ENCODE measurements around the gene TXNDC17. TPM values are rescaled to one million over a fixed set of nuclear protein-coding genes. Genes with fewer than 3 reads are reported as not detected.

Gene TXNDC17
- total RNA-seq, 1 donor from 2014 or later = 104 TPM

DNA sequence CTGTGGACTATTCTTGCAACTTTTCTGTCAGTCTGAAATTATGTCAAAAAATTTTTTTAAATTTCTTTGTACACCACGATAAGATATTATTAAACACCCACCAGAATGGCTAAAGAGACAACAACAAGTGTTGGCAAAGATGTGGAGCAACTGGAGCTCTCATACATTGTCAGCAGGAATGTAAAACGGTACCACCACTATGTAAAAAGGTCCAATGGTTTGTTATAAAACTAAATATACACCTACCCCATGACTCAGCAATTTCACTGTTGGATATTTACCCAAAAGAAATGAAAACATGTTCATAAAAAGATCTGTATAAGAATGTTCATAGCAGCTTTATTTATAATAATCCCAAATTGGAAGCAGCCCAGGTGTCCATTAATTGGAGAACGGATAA, 7.6 kb upstream of the TXNDC17 start:
- Mint-ChIP-seq H3K4me3 (ENCODE audit: low read depth) (no peak overlapping the region), H3K4me1 (ENCODE audit: low read depth) (peaks cover 2% of the 10 kb centered on the region), H3K36me3 (ENCODE audit: insufficient read depth) (peaks cover 31% of the 10 kb centered on the region)

GRCh38 chr17:6636105-6636504, 4.8 kb upstream of the TXNDC17 start:
- H3K36me3 Mint-ChIP-seq (ENCODE audit: insufficient read depth) = peaks cover 24% of the 10 kb centered on the region
- H3K27ac Mint-ChIP-seq = no peak overlapping the region
- H3K4me1 Mint-ChIP-seq (ENCODE audit: low read depth) = peaks cover 12% of the 10 kb centered on the region
- TF ChIP-seq CTCF (IDR thresholded peaks at IDR 0.05; ENCODE audit: unreplicated experiment) = no peak
- H3K4me3 Mint-ChIP-seq (ENCODE audit: low read depth) = no peak overlapping the region
- H3K9me3 Mint-ChIP-seq (ENCODE audit: low read depth) = no peaks in the 10 kb centered on the region
- DNase-seq (ENCODE audit: low spot score, unreplicated experiment) = no peak
- no peaks in the 10 kb centered on the region for H3K27me3 Mint-ChIP-seq

More for the DNA sequence above, 7.6 kb upstream of the TXNDC17 start:
- Mint-ChIP-seq H3K27ac (peak overlapping the region; percentile 65), H3K27me3 (no peaks in the 10 kb centered on the region), H3K9me3 (ENCODE audit: low read depth) (no peaks in the 10 kb centered on the region)
- no peak for DNase-seq (ENCODE audit: low spot score, unreplicated experiment)
- TF ChIP-seq CTCF (IDR thresholded peaks at IDR 0.05; ENCODE audit: unreplicated experiment) = no peak

DNA sequence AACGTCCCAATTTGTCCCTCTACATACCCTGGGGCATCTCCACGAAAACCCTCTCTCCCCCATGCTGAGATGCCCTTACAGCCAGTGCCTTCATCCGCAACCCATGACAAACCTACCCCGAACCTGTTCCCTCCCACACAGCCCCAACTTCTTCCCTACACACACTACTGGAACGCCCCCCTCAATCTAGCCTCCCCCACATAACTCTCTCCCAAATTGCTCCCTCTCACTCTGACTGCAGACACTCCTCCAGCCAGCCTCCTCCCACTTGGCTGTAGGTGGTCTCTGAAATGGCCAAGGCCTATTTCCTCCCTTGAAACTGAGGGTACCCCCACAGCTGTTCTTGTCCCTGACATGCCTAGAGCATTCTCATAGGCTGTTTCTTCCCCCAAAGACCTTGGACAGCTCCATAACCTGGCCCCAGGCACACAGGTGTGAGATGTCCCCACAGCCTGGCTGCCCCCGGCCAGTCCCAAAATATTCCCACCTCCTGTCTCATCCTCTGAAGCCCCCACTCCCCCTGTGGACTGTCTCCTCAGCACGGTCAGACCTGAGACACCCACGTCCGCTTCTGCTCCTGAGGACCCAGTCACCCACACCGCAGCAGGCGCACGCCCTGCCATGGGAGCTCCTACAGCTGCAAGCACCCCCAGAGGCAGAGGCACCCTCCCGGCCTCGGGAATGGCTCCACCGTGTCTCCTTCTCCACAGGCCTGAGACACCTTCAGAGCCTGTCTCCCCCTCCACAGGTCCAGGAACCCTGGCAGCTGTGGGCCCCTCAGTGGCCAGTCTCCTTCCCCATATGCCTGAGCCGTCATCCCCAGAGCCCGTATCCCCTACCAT, 4.0 kb upstream of the TXNDC17 start:
- Mint-ChIP-seq H3K9me3 (ENCODE audit: low read depth) (no peaks in the 10 kb centered on the region), H3K4me3 (ENCODE audit: low read depth) (no peak overlapping the region), H3K27ac (no peak overlapping the region), H3K27me3 (no peaks in the 10 kb centered on the region), H3K4me1 (ENCODE audit: low read depth) (peaks cover 16% of the 10 kb centered on the region), H3K36me3 (ENCODE audit: insufficient read depth) (peaks cover 20% of the 10 kb centered on the region)
- no peak for TF ChIP-seq CTCF (IDR thresholded peaks at IDR 0.05; ENCODE audit: unreplicated experiment)
- DNase-seq (ENCODE audit: low spot score, unreplicated experiment) = no peak

DNA sequence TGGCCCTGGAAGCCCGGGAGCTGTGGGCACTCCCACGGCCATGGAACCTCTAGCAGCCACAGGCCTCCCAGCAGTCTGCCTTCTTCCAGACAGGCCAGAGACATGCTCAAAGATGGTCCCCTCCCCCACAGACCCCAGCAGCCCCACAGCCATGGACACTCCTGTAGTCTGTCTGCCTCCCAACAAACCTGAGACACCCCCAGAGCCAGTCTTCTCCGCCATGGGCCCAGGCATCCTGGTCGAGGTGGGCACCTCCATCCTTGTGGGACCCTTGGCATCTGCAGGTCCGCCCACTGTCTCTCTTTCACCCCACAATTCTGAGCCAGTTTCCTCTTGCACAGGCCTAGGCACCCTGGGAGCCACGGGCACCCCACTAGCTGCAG, 3.4 kb upstream of the TXNDC17 start:
- no peak overlapping the region for H3K27ac Mint-ChIP-seq
- H3K4me1 Mint-ChIP-seq (ENCODE audit: low read depth) = peaks cover 19% of the 10 kb centered on the region
- H3K4me3 Mint-ChIP-seq (ENCODE audit: low read depth) = no peak overlapping the region
- no peak for DNase-seq (ENCODE audit: low spot score, unreplicated experiment)
- no peaks in the 10 kb centered on the region for H3K27me3 Mint-ChIP-seq
- H3K36me3 Mint-ChIP-seq (ENCODE audit: insufficient read depth) = peaks cover 19% of the 10 kb centered on the region
- H3K9me3 Mint-ChIP-seq (ENCODE audit: low read depth) = no peaks in the 10 kb centered on the region
- TF ChIP-seq CTCF (IDR thresholded peaks at IDR 0.05; ENCODE audit: unreplicated experiment) = no peak

- H3K27ac Mint-ChIP-seq = peak overlapping the region; percentile 99
- peaks cover 21% of the 10 kb centered on the region for H3K4me1 Mint-ChIP-seq (ENCODE audit: low read depth)
- H3K4me3 Mint-ChIP-seq (ENCODE audit: low read depth) = peak overlapping the region; percentile 95
- H3K36me3 Mint-ChIP-seq (ENCODE audit: insufficient read depth) = peaks cover 13% of the 10 kb centered on the region
- no peaks in the 10 kb centered on the region for H3K9me3 Mint-ChIP-seq (ENCODE audit: low read depth)
- DNase-seq (ENCODE audit: low spot score, unreplicated experiment) = no peak
- no peak for TF ChIP-seq CTCF (IDR thresholded peaks at IDR 0.05; ENCODE audit: unreplicated experiment)
- no peaks in the 10 kb centered on the region for H3K27me3 Mint-ChIP-seq
Measured at GRCh38 chr17:6638046-6638908, 2.6 kb upstream of the TXNDC17 start.

Data from progenitor cell of endocrine pancreas (in vitro differentiated cells).